ENCODE measurements around the gene RAD21L1.

- TF ChIP-seq POLR2A (IDR thresholded peaks at IDR 0.05) = no peak
- no peak for TF ChIP-seq CTCF (IDR thresholded peaks at IDR 0.05)
These were observed 73.2 kb downstream of the RAD21L1 start for GRCh38 chr20:1298888-1299511.

All from gastroesophageal sphincter (tissue), 3 donors.